ENCODE data around the gene TRIM9.
"Not testable (repeated sequence)": the region's sequence is repeated elsewhere in the genome, so short reads cannot be mapped to it uniquely, and the experiment has no call there.

The TRIM9 gene

DNA sequence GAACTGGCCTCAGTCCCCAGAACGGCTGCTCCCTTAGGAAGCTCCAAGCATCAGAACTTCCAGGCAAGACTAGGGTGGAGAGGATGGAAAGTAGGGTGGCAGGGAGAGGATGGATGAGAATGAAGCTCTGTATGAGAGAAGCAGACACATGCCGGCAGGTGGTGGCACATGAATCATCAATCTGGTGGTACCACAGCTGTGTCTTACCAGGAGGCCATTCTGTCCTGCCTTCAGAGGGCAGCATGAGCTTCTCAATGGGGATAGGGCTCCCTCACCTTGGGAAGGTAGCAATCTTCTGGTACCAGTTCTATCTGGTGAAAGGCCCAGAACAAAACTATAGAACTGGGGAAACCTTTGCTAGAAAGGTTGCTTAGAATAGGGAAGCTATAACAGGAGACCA, 95.2 kb downstream of the TRIM9 start:
- no peak for DNase-seq

DNA sequence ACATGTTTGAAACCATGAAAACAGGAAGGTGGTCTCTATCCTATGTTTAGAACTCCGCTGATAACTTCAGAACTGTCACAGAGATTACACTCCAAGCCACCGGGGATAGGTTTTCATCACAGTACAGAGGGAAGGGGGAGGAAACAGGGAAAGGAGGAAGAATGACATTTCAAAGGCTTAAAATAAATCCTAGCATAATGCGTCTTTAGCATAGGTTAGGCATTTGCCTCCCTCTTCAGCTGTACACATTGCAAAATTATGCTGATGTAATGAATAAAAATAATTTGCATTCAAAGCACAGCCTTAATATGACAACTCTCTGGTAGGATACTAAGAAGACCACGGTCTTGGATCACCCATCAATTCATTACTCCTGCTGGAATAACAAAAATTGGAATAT, 96.3 kb downstream of the TRIM9 start:
- no peak for DNase-seq

DNA sequence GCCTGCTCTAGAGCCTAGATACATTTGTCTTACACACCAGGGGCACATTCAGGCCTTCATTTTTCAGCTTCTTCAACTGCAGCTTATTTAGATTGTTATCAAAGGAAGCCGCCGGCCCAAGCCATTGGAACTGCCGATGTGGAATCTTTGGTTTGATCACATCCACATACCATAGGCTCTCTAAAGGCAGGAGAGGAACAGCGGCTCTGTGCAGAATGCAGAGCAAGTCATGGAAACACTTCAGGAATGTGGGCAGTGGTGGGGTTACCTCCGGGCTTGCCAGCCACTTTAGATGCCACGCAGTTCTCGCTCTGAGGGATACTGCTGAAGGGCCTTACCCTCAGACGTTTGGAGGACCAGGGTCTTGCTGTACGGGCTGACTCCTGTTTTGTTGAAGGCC, 97.2 kb downstream of the TRIM9 start:
- no peak for DNase-seq

DNA sequence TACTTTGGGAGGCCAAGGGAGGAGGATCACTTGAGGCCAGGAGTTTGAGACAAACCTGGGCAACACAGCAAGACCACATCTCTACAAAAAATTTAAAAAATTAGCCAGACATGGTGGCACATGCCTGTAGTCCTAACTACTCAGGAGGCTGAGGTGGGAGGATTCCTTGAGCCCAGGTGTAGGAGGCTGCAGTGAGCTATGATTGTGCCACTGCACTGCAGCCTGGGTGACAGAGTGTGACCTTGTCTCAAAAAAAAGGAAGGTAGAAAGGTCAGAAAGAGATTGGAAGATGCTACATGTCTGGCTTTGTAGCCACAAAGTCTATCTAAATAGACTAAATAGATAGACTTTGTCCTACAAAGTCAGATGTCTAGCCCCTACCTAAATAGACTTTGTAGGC, 100.7 kb downstream of the TRIM9 start:
- DNase-seq, result not testable (repeated sequence)

DNA sequence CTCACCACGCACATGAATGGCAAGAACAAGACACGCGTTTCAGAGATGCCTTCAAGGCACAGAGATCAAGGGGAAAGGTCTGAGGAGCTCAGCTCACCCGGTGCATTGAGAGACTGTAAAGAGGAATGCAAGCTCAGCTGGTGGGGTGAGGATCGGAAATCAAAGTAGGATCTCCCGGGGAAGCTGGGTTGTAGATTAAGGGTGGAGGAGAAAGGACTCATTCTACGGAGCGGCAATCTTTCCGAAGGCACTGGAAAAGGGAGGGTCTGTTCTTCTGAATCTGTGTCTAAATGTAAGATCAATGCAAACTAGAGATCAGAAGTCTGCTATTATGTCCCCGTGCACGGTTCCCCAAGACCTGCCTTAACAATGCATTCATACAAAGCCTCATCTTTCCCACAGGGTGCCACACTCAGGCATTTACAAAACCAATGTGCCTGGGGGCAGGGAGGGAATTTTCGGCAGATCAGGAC, 109.0 kb downstream of the TRIM9 start:
- DNase-seq, result no peak

DNA sequence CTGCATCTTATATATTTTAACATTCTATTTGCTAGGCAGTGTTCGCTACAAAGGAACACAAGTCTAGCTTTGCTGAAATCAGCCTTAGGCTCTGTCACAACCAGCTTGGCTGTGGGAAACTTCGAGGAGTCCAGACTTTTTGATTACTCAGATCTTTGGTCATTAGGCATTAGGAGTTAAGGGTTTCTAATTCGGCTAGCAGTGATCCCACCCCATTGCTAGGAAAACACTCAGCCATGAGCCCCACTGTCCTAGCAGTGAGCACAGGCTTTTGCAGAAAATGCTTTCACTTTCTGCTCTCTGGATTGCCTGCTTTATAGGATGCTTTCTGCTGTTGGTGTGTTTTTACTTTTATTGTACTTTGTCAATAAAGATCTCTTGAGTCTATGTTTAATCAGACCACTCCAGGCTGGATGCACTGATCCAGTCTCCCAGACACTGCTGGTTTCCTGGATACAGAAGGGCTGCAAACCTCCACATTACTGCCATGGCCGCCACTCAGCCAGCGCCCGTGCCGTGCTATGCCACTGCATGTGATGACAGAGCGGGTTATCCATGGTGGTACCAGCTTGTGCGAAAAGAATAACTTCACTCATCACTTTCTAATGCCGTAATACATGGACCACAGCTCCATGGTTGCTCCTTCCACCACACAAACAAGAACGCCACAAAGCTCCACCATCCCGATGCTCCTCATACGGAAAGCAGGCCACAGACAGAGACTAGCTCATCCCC, 109.6 kb downstream of the TRIM9 start:
- no peak for DNase-seq

DNA sequence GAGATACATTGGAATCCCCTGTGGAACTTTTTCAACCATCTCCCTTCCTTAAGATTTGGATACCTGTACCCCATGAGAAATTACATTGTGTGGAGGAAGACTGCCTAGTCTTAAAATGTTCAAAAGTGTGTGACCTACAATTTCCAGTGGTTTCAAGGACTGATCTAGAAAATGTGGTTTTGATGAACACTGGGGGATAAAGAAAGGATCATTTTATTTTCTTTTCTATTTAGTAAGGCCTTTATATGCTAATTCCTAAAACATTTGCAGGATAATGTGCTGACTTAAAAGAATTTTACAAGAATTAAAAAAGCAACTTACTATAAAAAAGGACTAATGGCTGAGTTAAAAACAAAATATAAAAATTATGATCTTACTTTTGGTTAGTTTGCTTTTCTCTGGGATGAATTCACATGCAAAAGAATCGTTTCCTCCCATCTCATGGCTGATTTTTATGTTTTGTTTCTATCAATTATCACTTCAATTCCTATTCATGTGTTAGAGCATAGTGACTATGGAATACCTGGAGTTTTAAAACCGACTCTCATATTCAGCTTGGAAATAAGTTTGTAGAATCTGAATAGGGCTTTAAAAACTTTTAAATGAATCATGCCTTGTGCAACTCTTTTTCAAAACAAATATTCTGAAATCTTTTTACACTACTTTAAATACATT, 110.7 kb downstream of the TRIM9 start:
- no peak for DNase-seq

DNA sequence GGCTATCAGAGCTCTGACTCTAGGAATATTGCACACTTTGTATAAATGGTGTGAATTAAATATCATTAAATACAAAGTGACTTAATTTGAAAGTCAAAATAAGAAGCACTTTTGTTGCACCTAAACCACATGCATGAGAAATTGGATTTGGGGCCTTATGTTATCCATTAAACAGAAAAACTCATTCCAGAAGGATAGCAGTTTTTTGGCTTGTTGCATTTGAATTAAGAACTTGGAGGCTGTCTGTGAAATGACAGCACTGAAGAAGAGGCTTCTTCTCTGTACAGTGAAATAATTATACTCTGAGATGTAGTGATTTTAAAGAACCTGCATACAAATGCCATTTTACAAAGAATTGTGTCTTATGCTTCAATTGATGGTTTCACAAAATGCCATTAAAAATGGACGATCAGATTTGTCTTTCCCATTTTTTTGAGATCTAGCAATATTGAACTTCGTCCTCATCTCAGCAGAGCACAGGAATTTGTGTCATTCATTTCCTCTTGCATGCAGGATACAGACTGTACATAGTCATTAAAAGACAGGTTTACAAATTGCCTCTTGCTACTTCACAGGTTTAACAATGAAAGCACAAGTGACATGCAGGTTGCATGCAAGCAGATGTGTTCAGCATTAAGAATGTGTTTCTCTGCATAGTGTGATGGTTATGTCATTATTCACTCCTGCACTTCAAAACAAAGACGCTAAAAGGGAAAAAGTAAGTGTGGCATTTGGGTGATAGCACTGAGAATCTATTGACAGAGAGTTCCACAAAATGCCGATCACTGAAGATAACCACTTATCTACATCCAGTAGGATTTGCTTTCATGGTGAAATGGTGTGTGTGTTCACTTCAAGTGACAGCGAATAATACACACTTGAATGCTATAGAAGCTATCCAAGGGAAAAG, 114.7 kb downstream of the TRIM9 start:
- no peak for DNase-seq

DNA sequence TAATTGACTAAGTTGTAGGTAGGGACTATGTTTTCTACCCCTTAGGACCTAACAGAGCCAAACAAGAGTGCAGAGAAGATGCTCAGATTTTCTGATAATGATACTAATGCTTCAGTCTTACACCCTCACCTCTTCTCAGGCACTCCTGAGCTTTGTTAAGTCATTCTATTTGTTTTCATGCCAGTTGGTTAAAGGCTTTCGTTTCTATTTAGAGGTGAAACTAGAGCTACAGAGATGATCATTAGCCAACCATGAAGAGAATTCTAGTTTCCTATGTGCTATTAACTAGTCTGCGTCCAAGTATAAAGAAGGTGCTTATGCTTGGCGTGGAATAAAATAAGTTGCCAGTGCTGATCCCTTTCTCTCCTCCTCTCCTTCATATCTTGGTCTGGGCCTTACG, 116.0 kb downstream of the TRIM9 start:
- no peak for DNase-seq

DNA sequence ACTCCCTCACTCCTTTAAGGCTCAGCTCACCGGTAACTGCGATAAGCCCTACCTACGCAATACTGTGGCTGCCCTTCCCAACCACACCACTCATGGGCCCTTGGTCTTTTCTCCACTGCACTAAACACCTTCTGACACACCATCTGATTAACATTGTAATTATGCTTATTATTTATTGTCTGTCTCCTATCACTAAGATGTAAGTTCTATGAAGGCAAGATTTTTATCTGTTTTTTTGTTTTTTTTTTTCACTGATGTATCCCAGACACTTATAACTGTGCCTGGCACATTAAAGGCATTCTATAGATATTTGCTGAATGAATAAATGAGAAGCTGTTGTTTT, 116.4 kb downstream of the TRIM9 start:
- no peak for DNase-seq

DNA sequence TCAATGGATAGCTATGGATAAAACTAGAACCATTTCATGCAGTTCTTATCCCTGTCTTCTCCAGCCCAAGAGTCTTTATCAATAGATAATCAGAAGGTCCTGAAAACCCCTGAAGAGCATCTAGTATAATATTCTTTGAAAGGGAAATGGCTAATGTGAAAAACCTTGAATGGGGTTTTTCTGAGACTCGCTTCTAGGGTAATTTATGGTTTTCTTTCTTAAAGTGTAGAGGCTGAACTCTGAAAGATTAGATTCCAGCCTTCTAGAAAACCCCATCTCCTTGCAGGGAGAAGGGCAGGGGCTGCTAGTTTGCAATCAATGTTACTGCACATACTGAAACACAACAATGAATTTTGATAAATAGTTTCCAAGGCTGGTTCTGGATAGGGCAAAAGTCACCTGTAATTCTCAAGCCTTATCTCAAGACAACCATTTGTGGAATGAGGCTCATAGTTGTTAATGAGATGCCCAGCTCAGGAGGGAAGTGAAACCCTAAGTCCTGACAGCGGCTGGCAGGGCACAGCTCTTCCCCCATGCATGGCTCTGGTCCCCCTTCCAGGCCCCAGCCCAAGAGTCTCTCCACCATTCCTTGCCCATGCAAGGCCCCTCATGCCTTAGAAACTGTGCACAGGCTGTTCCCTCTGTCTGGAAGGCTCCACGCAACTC, 116.9 kb downstream of the TRIM9 start:
- no peak for DNase-seq

DNA sequence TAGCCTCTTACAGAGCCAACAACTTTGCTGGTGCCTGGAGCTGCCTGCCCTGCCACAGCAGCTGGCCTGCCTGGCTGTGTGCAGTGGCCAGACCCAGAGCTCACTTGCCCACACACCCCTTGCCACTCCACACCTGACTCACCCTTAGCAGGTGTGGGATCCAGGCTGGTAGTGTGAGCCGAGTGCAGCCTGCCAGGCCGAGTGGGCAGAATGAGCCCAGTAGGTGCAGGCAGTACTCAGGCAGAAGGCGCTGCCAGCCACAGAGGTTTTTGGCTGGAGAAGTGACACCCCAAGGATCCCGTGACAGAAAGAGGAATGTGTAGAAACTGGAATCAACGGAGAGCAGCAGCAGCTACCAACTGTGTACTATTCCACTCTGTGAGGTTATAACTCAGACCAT, 120.8 kb downstream of the TRIM9 start:
- DNase-seq, result no peak

DNA sequence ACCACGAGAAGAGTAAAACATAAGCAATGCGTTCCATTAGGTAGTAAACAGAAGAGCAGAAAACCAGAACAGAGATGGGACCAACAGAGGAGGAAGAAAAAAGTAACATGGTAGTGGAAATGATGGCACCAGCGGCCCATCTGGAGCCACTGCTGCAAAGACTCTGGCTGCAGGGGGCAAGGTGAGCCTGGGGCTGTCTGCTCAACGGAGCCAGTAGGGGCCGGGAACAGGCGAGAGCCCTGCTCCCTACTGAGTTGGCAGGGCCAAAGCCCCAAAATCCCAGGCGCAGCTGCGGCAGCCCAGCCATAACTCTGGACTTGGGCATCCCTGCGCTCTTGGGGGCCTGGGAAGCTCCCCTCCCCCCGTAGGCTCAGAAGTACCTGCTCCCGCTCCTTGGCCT, 122.2 kb downstream of the TRIM9 start:
- no peak for DNase-seq

DNA sequence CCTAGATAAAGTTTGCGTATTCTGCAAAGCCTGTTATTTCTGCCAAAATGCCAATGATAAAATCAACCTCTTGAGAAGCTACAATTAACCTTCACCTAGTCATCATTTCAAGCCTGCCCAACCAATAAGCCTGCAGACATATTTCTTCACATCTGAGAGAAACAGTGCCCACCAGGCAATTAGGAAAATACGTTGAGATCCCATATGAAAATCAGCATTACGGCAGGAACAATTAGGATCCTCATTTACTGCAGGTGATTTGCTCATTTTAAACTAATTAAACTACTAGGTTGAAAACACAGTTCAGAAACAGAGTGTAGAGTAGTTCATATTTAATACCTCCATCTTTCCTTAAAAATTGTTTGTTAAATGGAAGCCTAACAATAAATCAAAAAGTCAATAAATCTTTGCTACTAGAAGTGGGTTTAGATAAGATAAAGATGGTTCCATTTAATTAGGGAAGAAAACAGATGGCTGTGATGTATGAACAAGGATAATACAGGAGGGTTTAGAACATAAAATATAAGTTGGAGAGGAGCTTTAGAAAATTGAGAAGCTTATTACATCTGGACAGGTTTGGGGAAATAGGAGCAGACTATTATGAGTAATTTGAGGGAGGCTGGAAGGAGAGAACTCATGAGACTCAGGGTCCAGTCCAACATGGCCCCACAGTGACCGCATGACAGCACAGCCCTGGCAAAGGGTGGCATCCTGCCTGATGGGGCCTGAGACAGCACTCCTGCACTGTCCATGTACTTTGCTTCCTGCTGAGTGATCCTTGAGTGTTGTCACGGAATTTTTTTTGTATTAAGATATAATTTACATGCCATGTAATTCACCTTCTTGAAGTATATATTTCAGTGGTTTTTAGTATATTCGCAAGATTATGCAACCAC, 123.8 kb downstream of the TRIM9 start:
- DNase-seq, result no peak

DNA sequence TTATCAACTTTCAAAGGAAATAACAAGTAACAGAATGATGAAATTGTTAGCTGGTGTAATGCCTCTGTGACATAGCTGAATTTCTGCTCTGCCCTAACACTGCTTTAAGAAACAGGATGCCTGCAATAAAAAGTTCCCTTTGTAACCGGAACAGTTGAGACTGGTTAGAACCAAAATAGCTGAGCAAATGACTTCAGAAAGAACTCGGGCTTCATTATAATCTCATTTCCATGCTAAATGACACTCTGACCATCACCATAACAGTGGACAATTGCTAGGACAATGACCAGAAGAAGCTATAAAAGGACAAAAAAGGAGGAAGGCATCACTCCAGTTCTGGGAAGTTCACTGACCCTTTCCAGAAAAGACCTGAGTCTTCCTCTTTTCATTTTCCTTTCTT, 127.1 kb downstream of the TRIM9 start:
- DNase-seq, result no peak

DNA sequence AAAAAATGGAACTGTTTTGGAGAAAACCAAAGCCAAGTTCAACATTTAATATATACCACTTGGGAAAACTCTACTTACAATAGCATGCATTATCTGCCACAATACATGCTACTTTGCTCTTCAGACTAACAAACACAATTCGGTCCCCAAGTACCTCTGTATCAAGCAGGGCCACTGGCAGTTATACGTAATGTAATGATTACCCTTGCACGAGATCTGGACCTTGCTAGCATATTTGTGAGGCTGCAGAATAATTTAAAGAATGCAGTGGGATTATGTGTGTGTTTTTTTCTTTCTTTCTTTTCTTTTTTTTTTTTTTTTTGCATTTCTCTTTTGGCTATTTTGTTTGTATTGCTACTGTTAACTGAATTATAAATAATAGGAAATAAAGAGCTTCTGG, 127.8 kb downstream of the TRIM9 start:
- no peak for DNase-seq

DNA sequence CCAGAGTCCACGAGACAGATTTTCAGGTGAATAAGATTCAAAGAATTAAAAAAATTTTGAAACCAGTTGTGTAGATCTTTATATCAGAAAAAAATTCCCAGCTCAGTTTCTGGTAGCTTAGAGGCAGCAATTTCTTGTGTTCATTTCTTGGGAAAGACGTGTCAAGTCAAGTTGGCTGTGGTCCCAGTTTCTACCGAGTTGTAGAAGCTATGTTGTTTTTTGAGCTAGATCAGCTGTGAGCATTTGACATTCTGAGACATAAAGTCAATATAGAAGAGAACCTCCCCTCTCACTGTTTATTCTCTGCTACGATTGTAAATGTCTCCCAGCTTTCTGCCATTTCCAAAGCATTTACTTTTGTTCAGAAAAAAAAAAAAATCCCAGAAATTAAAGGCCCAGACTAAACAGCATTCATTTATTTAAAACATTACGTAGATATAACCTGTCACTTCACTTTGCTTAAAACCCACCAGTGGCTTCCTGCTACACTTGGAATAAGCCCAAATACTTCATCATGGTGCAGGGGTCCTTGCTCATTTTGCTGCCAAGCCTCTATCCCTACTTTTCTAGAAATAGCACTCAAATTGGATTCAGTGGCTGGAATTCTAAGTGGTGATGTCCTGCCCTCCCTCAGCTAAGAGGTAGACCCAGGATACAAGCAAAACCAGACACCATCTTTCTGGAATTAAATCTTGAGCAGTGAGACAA, 130.1 kb downstream of the TRIM9 start:
- no peak for DNase-seq

DNA sequence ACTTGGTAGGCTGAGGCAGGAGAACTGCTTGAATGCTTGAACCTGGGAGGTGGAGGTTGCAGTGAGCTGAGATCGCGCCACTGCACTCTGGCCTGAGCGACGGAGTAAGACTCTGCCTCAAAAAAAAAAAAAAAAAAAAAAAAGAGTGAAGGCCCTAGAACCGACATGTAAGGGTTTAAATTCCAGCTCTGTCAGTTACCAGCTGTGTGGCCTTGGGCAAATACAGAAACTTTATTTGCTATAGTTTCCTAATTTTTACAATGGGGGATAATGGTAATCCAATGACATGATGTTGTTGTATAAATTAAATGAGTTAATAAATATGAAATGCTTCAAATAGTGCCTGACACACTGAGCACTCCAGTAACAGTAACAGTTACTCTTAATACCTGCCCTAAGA, 131.0 kb downstream of the TRIM9 start:
- no peak for DNase-seq

DNA sequence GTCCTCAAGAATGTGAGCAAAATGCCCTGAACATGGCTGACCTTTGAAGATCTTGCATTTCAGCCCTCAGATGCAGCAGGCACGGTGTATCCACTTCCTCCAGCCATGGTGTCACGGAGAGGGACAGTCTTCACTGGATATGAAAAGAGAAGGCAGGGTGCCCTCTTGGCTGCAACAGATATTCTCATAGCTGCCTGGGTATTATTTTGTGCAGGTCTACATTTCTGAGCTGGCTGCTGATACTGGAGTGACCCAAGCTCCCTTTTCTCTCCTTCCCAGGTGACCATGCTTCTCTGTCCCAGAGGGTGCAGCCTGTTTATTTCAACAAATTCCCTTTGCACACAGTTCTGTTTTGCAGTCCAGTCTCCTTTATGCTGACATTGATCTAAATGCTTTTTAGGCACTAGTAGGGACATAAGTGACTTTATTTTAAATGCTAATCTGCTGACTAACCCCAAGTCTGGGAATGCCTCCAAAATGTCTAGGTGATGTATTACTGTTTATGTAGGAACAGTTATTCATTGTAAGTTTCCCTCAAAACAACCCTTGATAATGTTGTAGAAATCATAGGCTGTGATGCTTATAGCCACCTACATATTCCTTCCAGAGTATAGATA, 133.2 kb downstream of the TRIM9 start:
- no peak for DNase-seq

DNA sequence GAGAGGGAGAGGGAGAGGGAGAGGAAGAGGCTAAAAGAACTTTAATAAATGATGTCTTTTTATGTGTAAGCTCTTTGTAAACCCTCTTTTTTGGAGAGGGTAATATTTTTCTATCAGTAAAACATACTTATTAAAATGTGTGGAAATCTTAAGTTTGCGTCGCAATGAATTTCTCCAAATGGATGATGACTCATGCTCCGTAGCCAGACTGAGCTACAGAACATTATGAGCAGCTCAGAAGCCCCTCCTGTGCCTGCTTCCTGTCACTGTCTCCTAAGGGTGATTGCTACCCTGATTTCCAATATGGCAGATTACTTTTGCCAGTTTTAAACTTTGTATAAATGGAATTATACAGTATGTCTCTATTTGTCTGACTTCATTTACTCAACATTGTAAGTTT, 137.6 kb downstream of the TRIM9 start:
- no peak for DNase-seq

DNA sequence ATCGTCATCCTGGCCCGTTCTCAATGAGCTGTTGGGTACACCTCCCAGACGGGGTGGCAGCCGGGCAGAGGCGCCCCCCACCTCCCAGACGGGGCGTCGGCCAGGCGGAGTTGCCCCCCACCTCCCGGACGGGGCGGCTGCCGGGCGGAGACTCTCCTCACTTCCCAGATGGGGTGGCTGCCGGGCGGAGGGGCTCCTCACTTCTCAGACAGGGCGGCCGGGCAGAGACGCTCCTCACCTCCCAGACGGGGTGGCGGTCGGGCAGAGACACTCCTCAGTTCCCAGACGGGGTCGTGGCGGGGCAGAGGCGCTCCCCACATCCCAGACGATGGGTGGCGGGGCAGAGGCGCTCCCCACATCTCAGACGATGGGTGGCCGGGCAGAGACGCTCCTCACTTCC, 138.5 kb downstream of the TRIM9 start:
- not testable (repeated sequence) for DNase-seq
